Measurements from ENCODE around the gene ADAD2.

Gene ADAD2

DNA sequence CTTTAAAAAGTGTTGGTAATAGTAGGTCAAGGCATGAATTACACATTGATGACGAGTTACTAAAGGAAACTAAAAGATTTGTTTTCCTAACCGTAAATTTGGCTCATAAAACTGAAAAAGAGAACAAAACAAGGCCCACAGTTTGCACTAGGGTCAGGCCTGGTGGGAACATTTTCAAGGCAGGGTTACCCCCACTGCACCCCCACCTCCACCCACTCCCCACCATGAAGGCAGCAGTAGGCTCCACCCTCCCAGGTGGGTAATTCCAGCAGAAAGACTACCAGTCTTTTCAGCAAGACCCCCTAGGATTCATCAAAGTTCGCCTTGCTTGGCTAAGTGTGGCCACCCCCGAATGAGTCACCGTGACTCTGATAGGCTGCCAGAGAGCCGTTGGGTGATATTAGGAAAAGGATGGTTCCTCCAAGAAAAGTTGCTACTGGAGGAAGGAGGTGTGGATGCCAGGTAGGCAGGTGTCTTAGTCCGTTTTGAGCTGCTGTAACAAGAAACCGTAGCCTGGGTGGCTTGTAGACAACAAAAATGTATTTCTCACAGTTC is 37.2 kb upstream of the ADAD2 start:
- DNase-seq (ENCODE audit: insufficient read length, low spot score) (no peak), FAIRE-seq (no peak)
- TF ChIP-seq, protein P1, sequence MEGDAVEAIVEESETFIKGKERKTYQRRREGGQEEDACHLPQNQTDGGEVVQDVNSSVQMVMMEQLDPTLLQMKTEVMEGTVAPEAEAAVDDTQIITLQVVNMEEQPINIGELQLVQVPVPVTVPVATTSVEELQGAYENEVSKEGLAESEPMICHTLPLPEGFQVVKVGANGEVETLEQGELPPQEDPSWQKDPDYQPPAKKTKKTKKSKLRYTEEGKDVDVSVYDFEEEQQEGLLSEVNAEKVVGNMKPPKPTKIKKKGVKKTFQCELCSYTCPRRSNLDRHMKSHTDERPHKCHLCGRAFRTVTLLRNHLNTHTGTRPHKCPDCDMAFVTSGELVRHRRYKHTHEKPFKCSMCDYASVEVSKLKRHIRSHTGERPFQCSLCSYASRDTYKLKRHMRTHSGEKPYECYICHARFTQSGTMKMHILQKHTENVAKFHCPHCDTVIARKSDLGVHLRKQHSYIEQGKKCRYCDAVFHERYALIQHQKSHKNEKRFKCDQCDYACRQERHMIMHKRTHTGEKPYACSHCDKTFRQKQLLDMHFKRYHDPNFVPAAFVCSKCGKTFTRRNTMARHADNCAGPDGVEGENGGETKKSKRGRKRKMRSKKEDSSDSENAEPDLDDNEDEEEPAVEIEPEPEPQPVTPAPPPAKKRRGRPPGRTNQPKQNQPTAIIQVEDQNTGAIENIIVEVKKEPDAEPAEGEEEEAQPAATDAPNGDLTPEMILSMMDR (IDR thresholded peaks at IDR 0.05; ENCODE audit: insufficient read depth, missing control alignments), result no peak

DNA sequence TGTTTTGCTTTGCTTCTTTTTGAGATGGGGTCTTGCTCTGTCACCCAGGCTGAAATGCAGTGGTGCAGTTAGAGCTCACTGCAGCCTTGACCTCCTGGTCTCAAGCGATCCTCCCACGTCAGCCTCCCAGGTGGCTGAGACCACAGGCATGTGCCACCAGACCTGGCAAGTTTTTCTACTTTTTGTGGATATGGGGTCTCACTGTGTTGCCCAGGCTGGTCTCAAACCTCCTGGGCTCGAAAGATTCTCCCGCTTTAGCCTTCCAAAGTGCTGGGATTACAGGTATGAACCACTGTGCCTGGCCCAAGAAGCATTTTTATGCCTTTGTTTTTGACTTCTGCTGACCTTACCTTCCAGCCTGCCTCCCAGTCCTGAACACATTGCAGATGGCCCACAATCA is 35.7 kb upstream of the ADAD2 start:
- FAIRE-seq (no peak), DNase-seq (ENCODE audit: insufficient read length, low spot score) (no peak)
- TF ChIP-seq, protein P1 (IDR thresholded peaks at IDR 0.05; ENCODE audit: insufficient read depth, missing control alignments), result no peak

DNA sequence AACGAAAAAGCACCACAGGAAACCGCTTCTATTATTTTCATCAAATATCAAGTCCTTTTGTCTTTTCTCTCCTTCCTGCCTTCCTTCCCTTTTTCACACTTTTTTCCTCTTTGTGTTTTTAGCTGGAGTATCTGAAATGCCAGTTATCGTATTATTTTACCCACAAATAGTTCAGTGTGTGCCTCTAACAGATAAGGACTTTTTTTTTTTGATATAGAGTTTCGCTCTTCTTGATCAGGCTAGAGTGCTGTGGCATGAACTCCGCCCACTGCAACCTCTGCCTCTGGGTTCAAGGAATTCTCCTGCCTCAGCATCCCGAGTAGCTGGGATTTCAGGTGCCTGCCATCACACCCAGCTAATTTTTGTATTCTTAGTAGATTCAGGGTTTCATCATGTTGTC is 35.2 kb upstream of the ADAD2 start:
- no peak for FAIRE-seq

DNA sequence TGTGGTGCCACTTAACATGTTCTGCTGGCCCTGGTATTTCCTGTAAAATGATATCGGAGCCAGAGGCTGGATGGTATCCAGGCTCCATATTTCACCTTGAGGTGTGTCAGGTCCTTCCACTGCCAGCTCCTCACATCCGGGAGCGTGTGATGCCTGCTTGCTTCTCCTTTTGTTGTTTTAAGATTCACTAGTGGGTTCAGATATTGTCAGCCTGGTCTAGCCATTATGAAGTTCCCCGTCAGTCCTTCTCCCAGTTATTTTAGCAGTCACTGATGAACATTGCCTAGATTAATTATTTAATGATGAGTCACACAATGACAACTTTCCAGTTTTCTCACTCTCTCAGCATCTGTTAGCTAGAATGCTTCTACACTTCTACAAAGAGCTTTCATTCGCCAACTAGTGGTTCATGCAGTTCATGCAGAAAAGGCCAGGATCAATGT is 34.6 kb upstream of the ADAD2 start:
- no peak for FAIRE-seq
- no peak for DNase-seq (ENCODE audit: insufficient read length, low spot score)

More for the DNA sequence above, 35.2 kb upstream of the ADAD2 start:
- TF ChIP-seq, protein P1 (IDR thresholded peaks at IDR 0.05; ENCODE audit: insufficient read depth, missing control alignments), result no peak
- DNase-seq (ENCODE audit: insufficient read length, low spot score), result no peak

DNA sequence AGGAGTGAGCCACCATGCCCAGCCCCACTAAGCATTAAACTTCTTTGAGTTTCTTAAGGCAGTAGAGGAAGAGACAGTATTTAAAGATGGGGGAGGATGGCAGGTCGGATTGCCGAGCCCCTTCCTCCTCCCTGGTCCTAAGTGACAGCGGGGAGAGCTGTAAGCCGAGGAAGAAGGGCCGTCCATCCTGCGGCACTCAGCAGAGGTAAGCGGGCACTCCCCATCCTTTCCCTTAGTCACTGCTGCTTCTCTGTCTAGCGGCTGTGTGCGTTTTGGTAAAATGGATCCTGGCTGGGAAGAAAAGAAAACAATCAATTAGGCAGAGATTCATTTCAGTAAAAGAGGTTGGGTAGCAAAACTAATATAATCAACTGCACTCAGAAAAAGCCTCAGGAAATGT is 31.9 kb upstream of the ADAD2 start:
- FAIRE-seq (no peak), DNase-seq (ENCODE audit: insufficient read length, low spot score) (no peak)
- TF ChIP-seq, protein P1 (IDR thresholded peaks at IDR 0.05; ENCODE audit: insufficient read depth, missing control alignments), result no peak

More for the DNA sequence above, 34.6 kb upstream of the ADAD2 start:
- TF ChIP-seq, protein P1 (IDR thresholded peaks at IDR 0.05; ENCODE audit: insufficient read depth, missing control alignments), result no peak

DNA sequence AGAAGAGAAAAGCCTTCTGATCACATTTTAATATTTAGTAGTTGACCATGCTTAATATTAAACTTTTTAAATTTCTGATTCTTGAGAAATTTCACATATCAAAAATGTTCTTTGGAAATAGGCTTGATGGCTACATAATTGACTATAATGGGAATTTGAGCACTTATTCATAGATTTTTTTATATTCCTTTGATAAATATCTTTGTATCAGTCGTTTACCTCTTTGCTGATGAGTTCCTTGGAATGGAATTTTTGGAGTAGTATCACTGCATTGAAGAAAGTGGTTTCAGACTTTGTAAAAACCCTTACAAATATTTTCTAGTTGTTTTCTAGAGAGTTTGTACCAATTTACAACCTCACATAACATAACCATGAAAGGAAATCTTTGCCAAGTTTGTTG is 31.2 kb upstream of the ADAD2 start:
- FAIRE-seq (no peak), DNase-seq (ENCODE audit: insufficient read length, low spot score) (no peak)
- TF ChIP-seq, protein P1 (IDR thresholded peaks at IDR 0.05; ENCODE audit: insufficient read depth, missing control alignments), result no peak

DNA sequence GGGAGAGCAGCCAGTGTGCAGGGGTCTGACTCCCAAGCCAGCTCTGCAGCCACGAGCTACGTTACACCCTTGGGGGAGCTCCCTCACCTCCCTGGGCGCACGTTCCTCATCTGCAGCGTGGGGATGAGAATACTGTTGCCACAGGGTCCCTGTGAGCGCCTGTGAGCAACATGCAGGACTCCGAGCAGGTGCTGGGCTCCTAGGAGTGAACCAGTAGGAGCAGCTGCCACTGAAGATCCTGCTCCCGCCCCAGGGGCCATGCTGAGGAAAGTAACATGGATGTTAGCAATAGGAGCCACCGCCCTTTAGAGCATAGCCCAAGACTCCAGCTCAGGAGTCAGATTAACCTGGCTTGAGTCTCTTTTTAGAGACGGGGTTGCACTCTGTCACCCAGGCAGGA is 29.9 kb upstream of the ADAD2 start:
- FAIRE-seq (no peak), DNase-seq (ENCODE audit: insufficient read length, low spot score) (no peak)
- TF ChIP-seq, protein P1 (IDR thresholded peaks at IDR 0.05; ENCODE audit: insufficient read depth, missing control alignments), result no peak
